ENCODE measurements around the gene TIPARP. TPM values are rescaled to one million over a fixed set of nuclear protein-coding genes. Genes with fewer than 3 reads are reported as not detected.

The TIPARP gene
- total and polyA plus RNA-seq, 4 donors, result 20.8 to 56.1 (median 40.0) TPM

DNA sequence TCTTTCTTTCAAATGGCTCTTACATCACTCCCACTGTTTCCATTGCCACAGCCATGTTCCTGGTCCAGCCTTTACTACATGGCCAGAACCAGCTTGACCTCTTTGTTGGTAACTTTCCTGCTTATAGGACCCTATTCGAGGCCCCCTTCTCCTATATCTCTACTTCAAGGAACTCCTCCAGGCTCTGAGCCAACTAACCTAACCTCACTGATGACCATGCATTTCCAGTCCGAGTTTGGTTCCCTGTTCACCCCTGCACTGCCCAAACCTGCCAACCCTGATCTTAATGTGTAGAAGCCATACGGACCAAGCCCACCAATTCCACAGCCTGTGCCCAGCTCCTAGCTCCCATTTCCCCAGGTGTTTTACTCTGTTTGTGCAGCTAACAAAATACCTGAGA lies 38.4 kb upstream of the TIPARP start:
- H3K9me3 ChIP-seq (ENCODE audit: control insufficient read depth in 4 of 4, insufficient read depth in 3 of 4, low read length in 3 of 4), result no peaks in the 10 kb centered on the region
- no peak overlapping the region for H3K9ac ChIP-seq (ENCODE audit: insufficient read depth in 1 of 2, low read length in 2 of 2)
- ATAC-seq (ENCODE audit: insufficient read depth, low FRiP score), result no peak
- H3K4me3 ChIP-seq, result no peak overlapping the region
- TF ChIP-seq, protein P1, sequence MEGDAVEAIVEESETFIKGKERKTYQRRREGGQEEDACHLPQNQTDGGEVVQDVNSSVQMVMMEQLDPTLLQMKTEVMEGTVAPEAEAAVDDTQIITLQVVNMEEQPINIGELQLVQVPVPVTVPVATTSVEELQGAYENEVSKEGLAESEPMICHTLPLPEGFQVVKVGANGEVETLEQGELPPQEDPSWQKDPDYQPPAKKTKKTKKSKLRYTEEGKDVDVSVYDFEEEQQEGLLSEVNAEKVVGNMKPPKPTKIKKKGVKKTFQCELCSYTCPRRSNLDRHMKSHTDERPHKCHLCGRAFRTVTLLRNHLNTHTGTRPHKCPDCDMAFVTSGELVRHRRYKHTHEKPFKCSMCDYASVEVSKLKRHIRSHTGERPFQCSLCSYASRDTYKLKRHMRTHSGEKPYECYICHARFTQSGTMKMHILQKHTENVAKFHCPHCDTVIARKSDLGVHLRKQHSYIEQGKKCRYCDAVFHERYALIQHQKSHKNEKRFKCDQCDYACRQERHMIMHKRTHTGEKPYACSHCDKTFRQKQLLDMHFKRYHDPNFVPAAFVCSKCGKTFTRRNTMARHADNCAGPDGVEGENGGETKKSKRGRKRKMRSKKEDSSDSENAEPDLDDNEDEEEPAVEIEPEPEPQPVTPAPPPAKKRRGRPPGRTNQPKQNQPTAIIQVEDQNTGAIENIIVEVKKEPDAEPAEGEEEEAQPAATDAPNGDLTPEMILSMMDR (IDR thresholded peaks at IDR 0.05; ENCODE audit: control extremely low read depth, extremely low read depth), result no peak
- WGBS, 2 donors, result 38 to 53% methylated on average over 3 of the region's 3 CpGs
- no peak overlapping the region for H3K27ac ChIP-seq (ENCODE audit: low read depth in 1 of 2, low read length in 1 of 2)
- H3K27me3 ChIP-seq (ENCODE audit: control insufficient read depth in 3 of 3, insufficient read depth in 3 of 3, low read length in 2 of 3), result no peaks in the 10 kb centered on the region
- no peak for DNase-seq
- H3K36me3 ChIP-seq (ENCODE audit: control insufficient read depth in 4 of 4, insufficient read depth in 4 of 4, low read length in 4 of 4), result no peaks in the 10 kb centered on the region
- peaks cover 0 to 4% (median 0%) of the 10 kb centered on the region in 5 donors for H3K4me1 ChIP-seq (ENCODE audit: control insufficient read depth in 5 of 5, insufficient read depth in 5 of 5, low read length in 5 of 5)

DNA sequence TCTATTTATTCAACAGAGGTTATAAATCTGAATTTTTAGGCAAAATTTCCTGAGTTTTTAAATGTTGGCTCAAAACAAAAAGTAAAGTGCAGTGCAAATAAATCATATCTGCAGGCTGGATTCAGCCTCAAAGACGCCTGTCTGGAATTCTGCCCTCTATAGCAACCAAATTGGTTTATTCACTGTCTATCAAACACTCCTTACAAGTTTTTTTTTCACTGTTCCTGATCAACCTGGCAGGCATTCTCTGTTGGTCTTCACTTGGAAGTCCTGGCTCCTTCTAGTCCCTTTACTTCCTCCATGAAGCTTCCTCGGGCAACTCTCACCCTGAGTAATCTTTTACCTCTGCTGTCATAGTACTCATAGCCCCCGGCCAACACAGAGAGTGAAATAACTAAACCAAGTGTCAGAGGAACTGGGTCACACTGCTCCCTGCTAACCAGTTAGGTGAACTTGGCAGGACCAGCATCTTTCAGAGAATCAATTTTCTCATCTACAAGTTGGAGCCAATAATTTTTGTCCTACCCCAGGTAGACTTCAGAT lies 36.8 kb upstream of the TIPARP start:
- H3K27me3 ChIP-seq (ENCODE audit: control insufficient read depth in 3 of 3, insufficient read depth in 3 of 3, low read length in 2 of 3), result no peaks in the 10 kb centered on the region
- no peak overlapping the region for H3K9ac ChIP-seq (ENCODE audit: insufficient read depth in 1 of 2, low read length in 2 of 2)
- no peak for DNase-seq
- H3K9me3 ChIP-seq (ENCODE audit: control insufficient read depth in 4 of 4, insufficient read depth in 3 of 4, low read length in 3 of 4), result no peaks in the 10 kb centered on the region
- H3K4me1 ChIP-seq (ENCODE audit: control insufficient read depth in 5 of 5, insufficient read depth in 5 of 5, low read length in 5 of 5), result peaks cover 0 to 4% (median 0%) of the 10 kb centered on the region in 5 donors
- H3K4me3 ChIP-seq, result no peak overlapping the region
- no peaks in the 10 kb centered on the region for H3K36me3 ChIP-seq (ENCODE audit: control insufficient read depth in 4 of 4, insufficient read depth in 4 of 4, low read length in 4 of 4)
- TF ChIP-seq, protein P1 (IDR thresholded peaks at IDR 0.05; ENCODE audit: control extremely low read depth, extremely low read depth), result no peak
- no peak overlapping the region for H3K27ac ChIP-seq (ENCODE audit: low read depth in 1 of 2, low read length in 1 of 2)
- 43 to 62% methylated on average over 3 of the region's 3 CpGs for WGBS, 2 donors
- no peak for ATAC-seq (ENCODE audit: insufficient read depth, low FRiP score)

DNA sequence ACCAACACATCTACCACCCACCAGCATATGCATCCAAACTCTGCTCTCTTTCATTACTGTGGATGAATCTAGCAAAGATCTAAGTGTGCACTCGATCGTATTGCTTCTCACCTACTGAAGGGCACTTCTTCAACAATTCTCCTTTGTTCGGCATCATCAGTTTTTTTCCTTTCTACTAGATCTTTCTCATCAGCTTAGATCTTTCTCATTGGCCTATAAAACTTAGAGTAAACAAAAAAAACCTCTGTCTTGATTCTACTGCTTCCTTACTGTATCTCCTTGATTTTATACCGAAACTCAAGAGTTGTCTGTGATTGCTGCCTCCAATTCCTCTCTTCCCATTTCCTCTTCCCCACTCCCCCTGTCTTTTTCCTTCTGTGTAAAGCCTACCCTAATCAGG lies 36.1 kb upstream of the TIPARP start:
- no peaks in the 10 kb centered on the region for H3K36me3 ChIP-seq (ENCODE audit: control insufficient read depth in 4 of 4, insufficient read depth in 4 of 4, low read length in 4 of 4)
- H3K4me1 ChIP-seq (ENCODE audit: control insufficient read depth in 5 of 5, insufficient read depth in 5 of 5, low read length in 5 of 5), result peaks cover 0 to 6% (median 0%) of the 10 kb centered on the region in 5 donors
- no peak for ATAC-seq (ENCODE audit: insufficient read depth, low FRiP score)
- H3K27me3 ChIP-seq (ENCODE audit: control insufficient read depth in 3 of 3, insufficient read depth in 3 of 3, low read length in 2 of 3), result no peaks in the 10 kb centered on the region
- no peak overlapping the region for H3K27ac ChIP-seq (ENCODE audit: low read depth in 1 of 2, low read length in 1 of 2)
- peaks cover 0 to under 1% (median 0%) of the 10 kb centered on the region in 4 donors for H3K9me3 ChIP-seq (ENCODE audit: control insufficient read depth in 4 of 4, insufficient read depth in 3 of 4, low read length in 3 of 4)
- no peak for DNase-seq
- TF ChIP-seq, protein P1 (IDR thresholded peaks at IDR 0.05; ENCODE audit: control extremely low read depth, extremely low read depth), result no peak
- no peak overlapping the region for H3K9ac ChIP-seq (ENCODE audit: insufficient read depth in 1 of 2, low read length in 2 of 2)
- H3K4me3 ChIP-seq, result no peak overlapping the region
- WGBS, 2 donors, result 72 to 86% methylated on average over 4 of the region's 4 CpGs
